GM18505 (cell line): ENCODE data around the gene MDK.

Experiments
- ATAC-seq: cut with Tn5 transposase; IDR thresholded peaks from one replicate; pipeline ENCODE4 v1.9.1; 2021; ENCODE audit not compliant: unreplicated experiment
- POLR2A ChIP-seq: IDR thresholded peaks from 4 replicates; pipeline ENCODE4 v1.6.1; 2011; ENCODE audit warnings: borderline replicate concordance; ENCODE audit not compliant: insufficient read depth, insufficient read length; ENCODE audit errors: extremely low read depth

MDK gene

DNA sequence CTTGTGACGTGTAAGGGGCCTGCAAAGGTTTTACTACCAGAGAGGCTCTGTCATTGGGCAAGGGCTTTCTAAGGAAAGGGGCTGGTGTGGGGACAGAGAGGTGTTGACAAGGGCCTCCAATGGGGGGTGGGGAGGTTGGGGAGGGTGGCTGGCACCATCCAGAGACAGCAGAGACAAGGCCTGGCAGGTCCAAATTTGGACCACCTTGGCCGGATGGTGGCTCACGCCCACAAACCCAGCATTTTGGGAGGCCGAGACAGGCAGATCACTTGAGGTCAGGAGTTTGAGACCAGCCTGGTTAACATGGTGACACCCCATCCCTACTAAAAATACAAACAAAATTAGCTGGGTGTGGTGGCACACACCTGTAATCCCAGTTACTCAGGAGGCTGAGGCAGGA lies 12.3 kb downstream of the MDK start:
- ATAC-seq = no peak
- TF ChIP-seq POLR2A = no peak

DNA sequence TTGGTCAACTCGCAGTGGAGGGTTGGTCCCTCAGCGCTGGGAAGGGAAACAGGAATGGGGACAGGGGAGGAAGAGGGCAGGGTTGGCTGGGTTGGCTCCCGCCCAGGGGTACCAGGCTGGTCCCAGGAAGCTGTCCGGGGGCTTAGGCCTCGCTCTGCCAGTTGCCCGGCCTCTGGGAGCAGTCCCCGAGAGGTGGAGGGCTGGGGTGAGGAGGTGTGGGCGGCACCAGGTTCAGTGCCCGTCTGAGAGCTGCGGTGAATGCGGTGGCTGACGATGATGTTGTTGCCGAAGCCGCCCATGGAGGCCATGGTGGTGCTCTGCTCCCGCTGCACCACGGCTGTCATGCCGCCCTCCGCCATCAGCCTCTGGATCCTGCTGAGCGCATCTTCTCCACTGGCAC lies 16.1 kb downstream of the MDK start:
- TF ChIP-seq POLR2A = no peak
- ATAC-seq = no peak

DNA sequence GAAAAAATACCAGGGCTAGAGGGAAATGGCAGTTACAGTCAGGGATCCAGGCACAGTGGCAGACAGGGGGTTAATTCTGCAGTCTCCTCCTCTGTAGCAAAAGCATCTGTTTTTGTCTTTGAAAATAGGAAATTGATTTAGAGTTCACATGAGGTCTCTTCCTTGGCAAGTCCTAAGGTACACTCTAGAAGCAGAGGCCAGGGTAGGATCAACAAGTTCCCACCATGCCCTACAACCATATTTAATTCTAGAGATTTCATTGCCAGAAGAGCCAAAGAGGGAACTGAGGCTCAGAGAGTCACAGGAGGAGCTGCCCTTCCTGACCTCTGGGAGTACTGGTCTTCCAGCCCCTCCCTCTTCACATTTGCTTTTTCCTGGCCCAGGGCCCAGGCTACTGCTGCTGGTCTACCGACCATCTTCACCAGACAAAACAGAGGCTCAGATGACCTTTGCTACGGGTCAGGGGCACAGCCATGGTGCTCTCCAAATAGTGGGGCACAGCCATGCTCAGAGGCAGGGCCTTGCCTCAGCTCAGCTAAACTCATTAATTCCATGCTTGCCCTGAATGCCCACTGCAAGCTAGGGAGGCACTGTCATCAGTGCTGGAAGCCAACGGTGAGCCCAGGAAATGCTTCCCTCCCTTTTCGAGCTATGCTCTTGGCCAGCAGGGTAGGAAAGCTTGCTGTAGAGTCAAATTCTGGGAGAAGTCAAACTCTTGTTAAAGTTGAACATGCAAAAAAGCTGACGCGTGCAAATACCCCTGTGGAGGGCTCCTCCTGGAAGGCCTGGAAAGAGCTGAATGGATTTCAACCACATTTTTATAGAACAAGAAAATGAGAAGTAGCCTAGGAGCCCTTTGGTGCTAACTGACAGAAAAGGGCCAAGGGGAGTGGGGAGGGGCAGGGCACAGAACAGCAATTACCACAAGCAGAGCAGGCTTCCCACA lies 21.8 kb downstream of the MDK start:
- TF ChIP-seq POLR2A = no peak
- no peak for ATAC-seq

DNA sequence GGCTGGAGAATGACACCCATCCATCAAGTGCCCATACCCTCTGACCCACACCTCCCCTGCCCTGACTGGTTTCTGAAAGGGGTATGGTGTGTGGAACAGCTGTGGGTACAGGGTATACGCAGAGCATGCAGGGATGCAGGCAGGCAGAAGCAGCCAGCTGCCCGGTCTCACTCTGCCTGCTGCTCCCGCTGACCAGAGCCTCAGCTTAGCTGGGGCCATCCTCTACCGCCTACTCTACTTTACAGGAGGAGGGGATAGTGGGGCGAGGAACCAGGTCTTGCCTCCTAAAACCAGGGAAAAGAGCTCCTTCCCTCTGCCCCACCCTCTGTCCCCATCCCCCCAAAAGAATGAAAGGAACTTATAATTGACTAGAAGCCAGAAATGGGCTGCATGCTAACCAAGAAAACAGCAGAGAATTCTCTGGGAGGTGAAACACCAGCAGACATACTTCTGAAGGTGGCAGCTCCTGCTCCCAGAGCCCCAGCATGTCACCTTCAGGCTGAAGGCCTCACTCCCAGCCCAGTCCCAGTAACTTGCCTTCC lies 23.1 kb downstream of the MDK start:
- no peak for TF ChIP-seq POLR2A
- ATAC-seq = no peak

DNA sequence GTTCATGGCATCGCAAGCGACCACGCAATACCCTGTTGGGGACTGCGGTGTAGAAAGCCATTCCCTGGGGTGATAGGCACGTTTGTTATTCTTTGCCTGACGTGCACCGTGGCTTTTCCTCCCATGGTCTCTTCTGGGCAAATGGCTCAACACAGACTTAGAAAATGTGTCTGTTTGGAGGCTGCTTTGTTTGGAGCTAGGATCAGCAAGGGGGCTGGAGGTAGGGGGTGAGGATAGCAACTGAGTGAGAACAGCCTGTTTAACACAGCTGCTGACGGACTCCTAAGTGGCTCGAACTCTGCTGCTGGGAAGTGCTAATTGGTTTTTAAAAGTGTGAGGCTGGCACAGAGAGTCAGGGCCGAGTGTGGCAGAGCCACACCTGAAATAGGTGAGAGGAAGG lies 26.2 kb downstream of the MDK start:
- no peak for TF ChIP-seq POLR2A
- no peak for ATAC-seq

DNA sequence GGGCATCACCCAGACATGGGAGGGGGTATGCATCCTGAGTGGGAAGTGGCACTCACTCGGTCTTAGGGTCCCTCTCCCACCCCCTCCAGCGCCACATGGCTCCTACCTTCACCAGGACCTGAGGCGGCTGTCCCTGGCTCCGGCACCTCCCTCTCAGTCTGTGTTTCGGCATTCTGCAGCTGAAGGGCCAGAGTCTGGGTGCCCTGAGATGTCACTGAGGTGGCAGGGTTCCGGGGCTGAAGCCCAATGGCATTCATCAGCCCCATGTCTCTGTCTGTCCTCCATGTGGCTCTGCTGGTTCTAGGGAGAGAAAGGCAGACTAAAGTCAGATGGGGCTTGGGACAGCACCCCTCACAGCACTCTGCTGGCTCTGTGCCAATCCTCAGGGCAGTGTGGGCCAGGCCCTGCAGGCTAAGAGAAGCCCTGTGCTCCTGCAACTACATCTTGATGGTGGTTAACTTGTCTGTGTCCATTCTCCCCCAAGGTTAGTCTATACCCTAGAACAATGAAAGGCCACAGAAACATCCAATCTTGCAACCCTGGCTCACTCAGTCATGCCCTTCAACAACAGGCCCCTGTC lies 27.0 kb downstream of the MDK start:
- no peak for TF ChIP-seq POLR2A
- no peak for ATAC-seq

DNA sequence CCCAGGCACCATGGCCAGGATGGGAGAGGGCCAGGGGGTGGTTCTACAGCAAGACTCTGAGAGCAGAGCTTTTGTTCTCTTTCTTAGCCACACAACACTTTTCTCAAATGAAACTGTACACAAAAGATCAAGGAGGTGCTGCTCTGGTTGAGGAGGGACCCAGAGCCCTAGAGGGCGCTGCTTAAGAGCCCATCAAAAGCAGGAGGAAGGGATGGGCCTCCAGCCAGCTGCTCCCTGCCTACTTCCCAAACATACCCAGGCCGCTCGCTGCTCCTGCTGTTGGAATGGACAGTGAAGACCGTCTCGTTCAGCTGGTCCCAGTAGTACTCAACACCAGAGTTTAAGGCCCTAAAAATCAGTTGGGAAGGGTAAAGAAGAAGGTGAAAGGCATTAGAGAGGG lies 28.6 kb downstream of the MDK start:
- no peak for TF ChIP-seq POLR2A
- no peak for ATAC-seq

DNA sequence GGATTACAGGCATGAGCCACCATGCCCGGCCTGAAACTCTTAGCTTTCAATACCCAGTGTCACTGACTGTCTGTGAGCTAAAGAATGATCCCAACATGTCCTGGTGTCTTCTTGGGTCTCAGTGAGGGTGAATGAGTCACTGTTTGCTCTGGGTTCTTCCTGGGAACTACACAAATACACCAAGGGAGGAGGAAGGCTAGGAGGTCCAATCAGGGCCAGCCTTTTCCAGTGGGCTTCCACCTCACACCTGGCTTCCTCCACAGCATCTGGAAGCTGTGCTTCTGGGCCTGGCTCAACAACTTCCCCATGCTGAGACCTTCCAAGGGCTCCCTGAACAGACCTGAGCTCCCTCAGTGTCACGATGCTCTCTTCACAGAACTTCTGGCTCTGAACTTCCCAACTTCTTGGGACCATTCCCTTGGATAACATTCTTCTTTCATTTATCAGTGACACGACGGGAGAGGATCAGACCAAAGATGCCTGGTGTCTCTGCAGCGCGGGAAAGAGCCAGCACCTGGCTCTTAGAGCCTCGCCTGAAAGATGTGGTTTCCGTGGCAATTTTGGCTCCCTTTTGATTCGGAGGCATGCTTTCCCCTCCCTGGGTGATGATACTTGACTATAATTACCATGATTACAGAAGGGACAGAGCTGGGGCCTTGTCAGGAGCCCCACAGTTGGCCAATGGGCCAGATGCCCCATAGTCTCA lies 32.4 kb downstream of the MDK start:
- no peak for ATAC-seq
- no peak for TF ChIP-seq POLR2A

DNA sequence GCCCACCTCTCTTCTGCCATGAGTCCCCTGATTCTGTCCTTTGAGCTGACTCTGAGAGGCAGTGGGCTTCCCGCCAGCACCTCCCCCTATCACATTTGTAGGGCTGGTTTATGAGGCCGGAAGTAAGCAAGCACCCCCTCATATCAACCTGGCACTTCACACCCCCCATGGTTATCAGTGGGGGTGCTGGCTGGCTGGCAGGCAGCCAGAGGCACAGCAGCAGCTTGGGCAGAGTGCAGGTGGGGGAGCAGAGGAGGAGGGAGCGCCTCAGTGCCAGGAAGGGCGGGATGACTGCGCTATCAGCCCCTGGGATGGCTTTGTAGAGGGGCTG lies 33.0 kb downstream of the MDK start:
- TF ChIP-seq POLR2A = no peak
- ATAC-seq = no peak

DNA sequence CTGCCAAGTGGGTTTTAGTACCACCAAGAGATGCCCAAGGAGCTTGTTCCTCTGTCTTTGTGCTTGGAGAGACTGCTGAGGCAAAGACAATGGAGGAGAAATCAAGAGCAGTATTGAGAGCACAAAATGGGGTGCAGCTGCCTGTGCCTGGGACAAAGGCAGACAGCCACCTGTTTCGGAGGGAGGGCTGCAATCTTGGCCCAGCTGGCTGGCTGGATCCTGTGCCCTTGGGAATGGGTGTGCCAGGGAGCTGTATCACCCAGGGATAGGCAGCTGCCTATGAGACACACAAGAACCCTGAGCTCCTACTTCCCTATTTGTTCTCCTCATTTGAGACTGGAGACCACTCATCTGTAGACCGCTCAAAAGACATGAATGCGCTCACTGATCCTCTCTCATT lies 33.4 kb downstream of the MDK start:
- no peak for TF ChIP-seq POLR2A
- ATAC-seq = no peak

DNA sequence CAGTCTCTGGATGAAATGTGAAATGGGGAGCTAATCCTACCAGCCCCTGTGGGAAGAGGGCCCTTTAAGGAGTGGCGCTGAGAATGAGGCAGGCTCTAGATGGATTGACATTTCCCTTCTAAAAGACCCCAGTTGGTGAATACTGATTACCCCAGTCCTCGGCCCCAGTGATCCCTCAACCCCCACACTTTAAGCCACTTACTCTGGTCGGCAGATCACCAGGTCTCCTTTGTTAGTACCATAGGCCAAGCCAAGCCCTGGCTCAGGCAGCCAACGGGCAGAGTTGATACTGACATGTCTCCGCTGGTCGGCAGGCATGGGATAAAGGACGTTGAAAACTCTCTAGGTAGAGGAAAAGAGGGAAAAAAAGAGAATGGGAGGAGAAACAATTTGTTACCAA lies 36.2 kb downstream of the MDK start:
- ATAC-seq = no peak
- no peak for TF ChIP-seq POLR2A

DNA sequence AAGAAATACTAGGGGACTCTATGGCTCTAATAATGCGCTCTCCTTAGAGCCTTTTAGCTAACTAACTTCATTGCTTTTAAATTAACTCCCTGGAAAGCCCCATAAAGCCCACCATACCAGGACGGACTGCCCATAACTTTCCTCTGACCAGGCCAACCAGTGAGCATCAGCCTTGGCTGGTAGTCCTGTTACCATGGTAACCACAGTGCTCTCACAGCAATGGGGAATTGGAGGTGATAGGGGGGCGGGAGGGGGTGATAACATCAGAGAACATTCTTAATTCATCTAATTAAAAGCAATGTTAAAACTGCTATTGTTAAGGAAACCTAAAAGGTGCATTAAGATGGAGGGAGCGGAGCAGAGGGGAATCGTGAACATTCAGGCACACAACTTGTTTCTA lies 37.3 kb downstream of the MDK start:
- TF ChIP-seq POLR2A = no peak

DNA sequence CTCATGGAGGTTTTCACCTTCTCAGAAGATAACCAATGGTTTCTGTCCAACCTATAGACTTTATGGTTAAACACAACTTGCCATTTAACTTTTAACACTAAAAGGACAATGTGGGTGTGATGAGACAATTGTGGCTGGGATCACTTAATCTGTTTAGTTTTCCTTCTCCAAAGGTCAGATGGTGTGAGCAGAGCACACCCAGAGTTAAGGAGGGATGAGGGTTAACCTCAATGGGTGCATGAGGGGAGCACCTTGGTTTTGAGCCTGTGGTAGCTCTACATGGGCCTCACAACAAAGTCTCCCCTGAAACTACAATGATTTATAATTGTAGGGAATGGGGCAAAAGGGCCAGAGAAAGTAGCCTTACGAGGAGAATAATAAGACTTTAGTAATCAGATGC lies 39.0 kb downstream of the MDK start:
- no peak for ATAC-seq
- TF ChIP-seq POLR2A = no peak

More for the DNA sequence above, 37.3 kb downstream of the MDK start:
- no peak for ATAC-seq
